ENCODE data around the gene EMP1. TPM values are rescaled to one million over a fixed set of nuclear protein-coding genes. Genes with fewer than 3 reads are reported as not detected.

Gene EMP1
- total and polyA plus RNA-seq, 9 of the 15 experiments (the other 6 are each of a cell fraction or from before 2014, with no cell fraction given), result 0.10 to 0.60 TPM; not detected in 7

GRCh38 chr12:13200841-13201240, 4.3 kb downstream of the EMP1 start (continued):
- TF ChIP-seq HIVEP1 (CRISPR knock-in tag; IDR thresholded peaks at IDR 0.05) (no peak), CHD1 (IDR thresholded peaks at IDR 0.05; ENCODE audit: low read length) (no peak), ZNF695 (CRISPR knock-in tag; IDR thresholded peaks at IDR 0.05) (no peak), KAT2B (IDR thresholded peaks at IDR 0.05; ENCODE audit: low read depth, low read length) (no peak), HDAC1 (IDR thresholded peaks at IDR 0.05) (no peak), ZNF444 (CRISPR knock-in tag; IDR thresholded peaks at IDR 0.05) (no peak), RBFOX2 (IDR thresholded peaks at IDR 0.05; ENCODE audit: low read depth, low read length) (no peak)

- Histone ChIP-seq H3K9ac (ENCODE audit: insufficient read depth in 1 of 2, low read depth in 2 of 2, low read length in 2 of 2) (no peak overlapping the region), H3K27ac (ENCODE audit: extremely low read depth, low read depth, low read length) (no peak overlapping the region), H3K36me3 (ENCODE audit: control insufficient read depth, insufficient read depth, low read length) (no peaks in the 10 kb centered on the region), H3K79me2 (ENCODE audit: control insufficient read depth, insufficient read depth, low read length) (no peaks in the 10 kb centered on the region), H2AFZ (ENCODE audit: low read depth, low read length) (no peak overlapping the region), H3K4me2 (ENCODE audit: insufficient read depth, low read length) (no peak overlapping the region), H3K9me1 (ENCODE audit: control insufficient read depth, insufficient read depth, low read length) (no peaks in the 10 kb centered on the region), H3K27me3 (ENCODE audit: control insufficient read depth in 2 of 2, insufficient read depth in 2 of 2, low read length in 2 of 2) (peaks cover 0 to 29% of the 10 kb centered on the region in 2 experiments; a peak in 4 of 5 replicates), H4K20me1 (replicated peaks; ENCODE audit: control insufficient read depth, insufficient read depth, low read length) (no peaks in the 10 kb centered on the region), H3K4me1 (replicated peaks in 1 of 2; ENCODE audit: control insufficient read depth in 2 of 2, insufficient read depth in 2 of 2, low read length in 2 of 2) (no peaks in the 10 kb centered on the region; a peak in 1 of 5 replicates), H3K4me3 (no peak overlapping the region), H3K9me3 (replicated peaks; ENCODE audit: control insufficient read depth, insufficient read depth, low read depth, low read length) (no peaks in the 10 kb centered on the region)
- ChIA-PET POLR2A (interaction anchor here (0.6 kb wide), 1 partner anchor 117 kb away, joined by 3 read pairs; no protein-coding TSS in a partner anchor), CTCF (ENCODE audit: low intra/inter-chr PET ratio) (no interaction called here)
- ATAC-seq, result peak; percentile 67
- 5% methylated on average over 16 of the region's 16 CpGs for WGBS (ENCODE audit: insufficient coverage, low coverage, missing lambda C conversion rate)
- FAIRE-seq, result no peak
- intact Hi-C loops (cut with micrococcal nuclease), result no loop called here
- in situ Hi-C loops (cut with MboI), result loop anchor here (5.0 to 25.0 kb wide), 2 partner anchors 106 to 191 kb away; partner anchors contain the start of gene HEBP1
- DNase-seq (ENCODE audit: extremely low read depth in 1 of 4, low spot score in 3 of 4), result peak in 2 of 4 experiments; percentile 8 to 13
- BruUV-seq (replicated peaks), result no TSS peak
- TF ChIP-seq CTCF (IDR thresholded peaks at IDR 0.05 in 2 of 3, conservative IDR thresholded peaks at IDR 0.05 in 1 of 3; ENCODE audit: insufficient read depth in 2 of 3, low read depth in 1 of 3, low read length in 3 of 3) (peak; percentile 25 to 43 (median 39); a peak in 3 of 6 replicates), RAD21 (CRISPR knock-in tag; conservative IDR thresholded peaks at IDR 0.05 in 1 of 2, IDR thresholded peaks at IDR 0.05 in 1 of 2) (peak; percentile 14 to 48; a peak in 2 of 4 replicates), ZNF586 (CRISPR knock-in tag; conservative IDR thresholded peaks at IDR 0.05) (no peak), STAT6 (CRISPR knock-in tag; IDR thresholded peaks at IDR 0.05) (no peak)
These were observed 6.8 kb downstream of the EMP1 start for GRCh38 chr12:13203034-13203922.
